T-cell (primary cell): ENCODE data around the gene FGD5. TPM values are rescaled to one million over a fixed set of nuclear protein-coding genes. Genes with fewer than 3 reads are reported as not detected.
A peak's percentile ranks its signal among the peaks of the same experiment; 100 is the strongest.

Source experiments
- ATAC-seq, 4 experiments: fragments of 200-7000 bp in 3 of 4; fragments of 150-1000 bp in 1 of 4; cut with Tn5 transposase; replicated peaks in 1 of 4; 1 replicate in 3 of 4; 2 replicates in 1 of 4; pipeline ENCODE4 v1.10.0; 2021; ENCODE audit warnings: moderate library complexity in 3 of 4, mild to moderate bottlenecking in 2 of 4, moderate number of reproducible peaks in 1 of 4
- CTCF ChIA-PET, 2 donors: fragments of 300-600 bp; sonication (Branson Sonifier 250); formaldehyde crosslinking; loops; one replicate each; lab custom pipeline; 2022; ENCODE audit warnings: antibody characterized with exemption in 2 of 2; lab: Charles Lee
- POLR2A ChIA-PET, 2 donors: fragments of 300-600 bp; sonication (Branson Sonifier 250); formaldehyde crosslinking; loops; one replicate each; lab custom pipeline; 2022; ENCODE audit warnings: antibody characterized with exemption in 2 of 2; lab: Charles Lee
- DNase-seq, 35 experiments: peaks; one replicate each; pipeline versions ENCODE4 v3.0.0 to v3.0.0-alpha.2; 2013 to 2023
- H3K27ac ChIP-seq: one replicate; pipeline ENCODE4 v1.5.1; 2013; ENCODE audit warnings: low read length
- H3K27me3 ChIP-seq, 2 experiments: replicated peaks in 1 of 2; 1 replicate in 1 of 2; 2 replicates in 1 of 2; pipeline versions ENCODE4 v1.6.1 to v1.7.0; 2013; ENCODE audit warnings: low read length in 1 of 2, mixed read lengths in 1 of 2; ENCODE audit not compliant: control insufficient read depth in 2 of 2, insufficient read depth in 2 of 2; ENCODE audit errors: extremely low read depth in 1 of 2
- H3K36me3 ChIP-seq, 2 donors: 1 replicate in 1 of 2; 2 replicates in 1 of 2; pipeline versions ENCODE4 v1.6.1 to v1.7.0; 2013; ENCODE audit warnings: low read length in 1 of 2; ENCODE audit not compliant: control insufficient read depth in 2 of 2, insufficient read depth in 1 of 2; ENCODE audit errors: extremely low read depth in 1 of 2
- H3K4me1 ChIP-seq, 2 experiments: 1 replicate in 1 of 2; 2 replicates in 1 of 2; pipeline versions ENCODE4 v1.6.1 to v1.7.0; 2013; ENCODE audit warnings: low read length in 2 of 2, mixed read lengths in 1 of 2; ENCODE audit not compliant: insufficient read depth in 2 of 2, control insufficient read depth in 1 of 2; ENCODE audit errors: extremely low read depth in 1 of 2
- H3K4me3 ChIP-seq, 2 donors: 1 replicate in 1 of 2; 2 replicates in 1 of 2; pipeline versions ENCODE4 v1.5.1 to v1.7.0; 2013; ENCODE audit warnings: mild to moderate bottlenecking in 2 of 2, low read length in 1 of 2, moderate library complexity in 1 of 2; ENCODE audit not compliant: control insufficient read depth in 1 of 2; ENCODE audit errors: extremely low read depth in 1 of 2
- H3K9me3 ChIP-seq: 2 replicates; pipeline ENCODE4 v1.7.0; 2013
- H3K27ac Mint-ChIP-seq, 2 donors: one replicate each; pipeline ENCODE4 v1.8.0; 2020 to 2021; ENCODE audit warnings: mild to moderate bottlenecking in 2 of 2, mixed read lengths in 2 of 2
- H3K27me3 Mint-ChIP-seq, 2 donors: one replicate each; pipeline ENCODE4 v1.8.0; 2021 to 2022; ENCODE audit warnings: mixed read lengths in 2 of 2
- H3K36me3 Mint-ChIP-seq: one replicate; pipeline ENCODE4 v1.8.0; 2021; ENCODE audit warnings: mixed read lengths
- H3K4me1 Mint-ChIP-seq, 3 donors: one replicate each; pipeline ENCODE4 v1.8.0; 2020 to 2022; ENCODE audit warnings: mixed read lengths in 3 of 3, mild to moderate bottlenecking in 1 of 3
- H3K4me3 Mint-ChIP-seq, 3 donors: one replicate each; pipeline ENCODE4 v1.8.0; 2020 to 2022; ENCODE audit warnings: mild to moderate bottlenecking in 3 of 3, mixed read lengths in 3 of 3, moderate library complexity in 3 of 3
- H3K9me3 Mint-ChIP-seq, 3 donors: one replicate each; pipeline ENCODE4 v1.8.0; 2020 to 2022; ENCODE audit warnings: mixed read lengths in 3 of 3
- WGBS: methylation state at CpG from one replicate; pipeline ENCODE4 v1.1.5; 2013; ENCODE audit warnings: missing lambda C conversion rate; ENCODE audit not compliant: insufficient coverage; 5-methylcytosine and 5-hydroxymethylcytosine counted together
- total RNA-seq, 35 experiments: library from RNA in 6 of 35; stranded (reverse) in 6 of 35; fragments of 120-200 nt in 1 of 35; gene quantifications; one replicate each; pipeline versions ENCODE4 v1.2.1 to v1.2.4 and lab custom pipeline; 2013 to 2026

FGD5 gene
- total RNA-seq, 5 donors from 2014 or later (not counting 1 experiment from before 2014, with no cell fraction given) = 0.13 to 0.53 (median 0.32) TPM; not detected in 2

DNA sequence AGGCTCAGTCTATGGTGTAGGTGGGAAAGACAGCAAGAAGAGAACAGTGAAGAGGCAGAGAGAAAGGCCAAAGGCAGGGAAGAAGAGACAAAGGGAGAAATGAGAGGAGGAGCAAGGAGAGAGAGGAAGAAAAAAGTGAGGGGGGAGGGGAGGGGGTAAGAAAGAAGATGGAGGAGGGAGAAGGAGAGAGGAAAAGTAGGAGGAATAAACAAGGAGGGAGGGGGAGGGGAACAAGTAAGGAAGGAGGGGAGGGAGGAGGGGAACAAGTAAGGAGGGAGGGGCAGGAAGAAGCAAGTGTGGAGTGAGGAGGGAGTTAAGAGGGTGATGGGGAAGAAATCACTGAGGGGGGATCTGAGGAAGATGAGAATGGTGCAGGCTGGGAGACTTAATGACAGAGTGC, 45.5 kb upstream of the FGD5 start:
- POLR2A ChIA-PET = no interaction called here
- CTCF ChIA-PET = no interaction called here
- H3K27me3 ChIP-seq = peaks cover 0 to 15% of the 10 kb centered on the region in 2 experiments
- ATAC-seq = no peak
- H3K4me1 ChIP-seq = no peaks in the 10 kb centered on the region
- Mint-ChIP-seq H3K27ac (no peak overlapping the region), H3K4me3 (no peak overlapping the region), H3K9me3 (peaks cover 0 to 4% (median 2%) of the 10 kb centered on the region in 3 donors), H3K4me1 (no peaks in the 10 kb centered on the region), H3K36me3 (no peaks in the 10 kb centered on the region), H3K27me3 (peaks cover 0 to 9% of the 10 kb centered on the region in 2 donors)
- no peak for DNase-seq
- no peaks in the 10 kb centered on the region for H3K9me3 ChIP-seq
- H3K27ac ChIP-seq = no peak overlapping the region
- no peaks in the 10 kb centered on the region for H3K36me3 ChIP-seq
- H3K4me3 ChIP-seq = no peak overlapping the region

DNA sequence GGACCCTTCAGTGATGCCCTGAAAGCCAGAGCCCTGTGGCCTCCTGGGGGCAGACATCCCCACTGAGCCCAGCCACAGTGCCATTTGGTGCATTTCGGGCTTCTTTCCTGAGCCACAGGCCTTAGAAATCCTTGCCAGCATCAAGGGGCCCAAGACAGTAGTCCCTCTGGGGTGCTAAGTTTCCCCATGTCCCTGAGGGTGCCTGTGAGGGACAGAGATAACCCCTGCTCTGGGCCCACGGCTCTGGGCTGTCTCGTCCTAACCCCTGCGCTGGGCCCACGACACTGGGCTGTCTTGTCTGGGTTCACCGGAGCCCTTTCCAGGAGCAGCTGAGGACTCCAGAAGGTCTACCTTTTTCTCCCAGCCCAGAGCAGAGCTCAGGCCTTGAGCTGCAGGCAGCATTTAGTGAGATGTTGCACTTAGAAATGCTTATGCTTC, 45.1 kb upstream of the FGD5 start:
- no peak for ATAC-seq
- DNase-seq = peak in 1 of 35 experiments; percentile 21
- H3K4me1 ChIP-seq = no peaks in the 10 kb centered on the region
- ChIA-PET CTCF (no interaction called here), POLR2A (no interaction called here)
- 87% methylated on average over 5 of the region's 6 CpGs for WGBS
- Mint-ChIP-seq H3K9me3 (peaks cover 0 to 9% (median 4%) of the 10 kb centered on the region in 3 donors), H3K36me3 (no peaks in the 10 kb centered on the region), H3K4me3 (no peak overlapping the region), H3K27ac (no peak overlapping the region), H3K27me3 (peaks cover 0 to 9% of the 10 kb centered on the region in 2 donors), H3K4me1 (no peaks in the 10 kb centered on the region)
- peaks cover 0 to 11% of the 10 kb centered on the region in 2 experiments for H3K27me3 ChIP-seq
- H3K9me3 ChIP-seq = no peaks in the 10 kb centered on the region
- no peak overlapping the region for H3K27ac ChIP-seq
- H3K4me3 ChIP-seq = no peak overlapping the region
- no peaks in the 10 kb centered on the region for H3K36me3 ChIP-seq

DNA sequence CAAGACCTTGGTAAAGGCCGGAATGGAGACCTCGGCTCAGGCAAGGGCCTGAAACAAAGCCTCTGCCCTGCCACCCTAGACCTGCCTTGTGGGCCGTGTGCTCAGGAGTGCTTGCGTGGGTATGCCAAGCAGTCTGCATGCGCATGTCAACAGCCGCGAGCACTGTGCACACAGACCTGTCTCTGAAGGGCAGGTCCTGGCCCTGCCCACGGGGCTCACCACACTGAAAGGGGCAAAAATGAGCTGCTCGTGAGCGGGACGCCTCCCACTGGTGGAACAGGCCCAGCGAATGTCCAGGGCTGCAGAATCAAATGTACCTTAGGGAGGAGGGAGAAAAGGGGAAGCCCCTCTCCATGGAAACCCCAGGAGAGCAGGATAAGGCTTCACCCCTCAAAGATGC, 44.3 kb upstream of the FGD5 start:
- Histone ChIP-seq H3K9me3 (no peaks in the 10 kb centered on the region), H3K4me1 (no peaks in the 10 kb centered on the region), H3K27me3 (peaks cover 0 to 11% of the 10 kb centered on the region in 2 experiments), H3K4me3 (no peak overlapping the region), H3K27ac (no peak overlapping the region), H3K36me3 (no peaks in the 10 kb centered on the region)
- peak in 1 of 35 experiments; percentile 17 for DNase-seq
- POLR2A ChIA-PET = no interaction called here
- Mint-ChIP-seq H3K9me3 (peaks cover 0 to 15% (median 11%) of the 10 kb centered on the region in 3 donors), H3K27ac (no peak overlapping the region), H3K36me3 (peaks cover 4% of the 10 kb centered on the region), H3K4me1 (no peaks in the 10 kb centered on the region), H3K4me3 (no peak overlapping the region), H3K27me3 (peaks cover 0 to 5% of the 10 kb centered on the region in 2 donors)
- 91% methylated on average over 7 of the region's 12 CpGs for WGBS
- CTCF ChIA-PET = no interaction called here
- no peak for ATAC-seq

DNA sequence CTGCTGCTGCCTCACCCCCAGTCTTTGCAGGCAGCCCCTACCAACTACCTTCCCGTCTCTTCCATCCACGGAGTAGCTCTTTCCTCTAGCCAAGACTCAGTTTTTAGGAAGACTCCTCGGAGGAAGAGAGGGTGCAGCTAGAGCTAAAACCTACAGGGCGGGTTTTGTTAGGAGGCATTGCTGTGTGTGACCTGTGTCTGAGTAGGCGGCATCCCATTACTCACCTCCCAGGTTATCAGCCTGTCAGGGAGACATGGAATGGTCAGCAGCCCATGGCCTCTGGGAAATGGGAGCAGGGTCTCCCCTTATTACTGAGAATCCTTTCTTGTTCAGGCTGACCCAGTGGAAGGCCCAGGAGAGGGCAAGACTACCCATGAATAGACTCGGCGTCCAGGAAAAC, 43.8 kb upstream of the FGD5 start:
- 83% methylated on average over 2 of the region's 7 CpGs for WGBS
- Histone ChIP-seq H3K9me3 (no peaks in the 10 kb centered on the region), H3K27me3 (peaks cover 0 to 8% of the 10 kb centered on the region in 2 experiments), H3K27ac (no peak overlapping the region), H3K36me3 (no peaks in the 10 kb centered on the region), H3K4me3 (no peak overlapping the region), H3K4me1 (no peaks in the 10 kb centered on the region)
- Mint-ChIP-seq H3K27ac (no peak overlapping the region), H3K27me3 (peaks cover 0 to 5% of the 10 kb centered on the region in 2 donors), H3K9me3 (peaks cover 0 to 15% (median 14%) of the 10 kb centered on the region in 3 donors), H3K4me3 (no peak overlapping the region), H3K4me1 (no peaks in the 10 kb centered on the region), H3K36me3 (peaks cover 4% of the 10 kb centered on the region)
- ATAC-seq = no peak
- ChIA-PET CTCF (no interaction called here), POLR2A (no interaction called here)
- no peak for DNase-seq

DNA sequence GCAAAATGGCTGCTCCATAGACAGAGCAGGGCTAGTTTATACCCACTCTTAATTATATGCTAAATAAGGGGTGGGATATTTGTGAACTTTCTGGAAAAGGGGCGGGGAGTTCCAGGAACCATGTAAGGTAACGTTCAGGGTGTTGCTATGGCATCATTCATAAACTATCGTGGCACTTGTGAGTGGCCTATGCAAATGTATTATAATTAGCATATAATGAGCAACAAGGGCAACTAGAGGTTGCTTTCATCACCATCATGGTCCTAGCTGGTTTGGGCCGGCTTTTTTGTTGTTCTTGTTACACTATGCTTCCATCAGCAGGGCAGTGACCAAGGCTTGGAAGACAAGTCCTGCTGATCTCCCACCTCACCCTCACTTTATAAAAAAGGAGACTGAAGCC, 43.2 kb upstream of the FGD5 start:
- DNase-seq (no peak), ATAC-seq (no peak)
- Mint-ChIP-seq H3K27ac (no peak overlapping the region), H3K9me3 (peaks cover 0 to 15% (median 14%) of the 10 kb centered on the region in 3 donors), H3K4me3 (no peak overlapping the region), H3K4me1 (no peaks in the 10 kb centered on the region), H3K27me3 (peaks cover 0 to 5% of the 10 kb centered on the region in 2 donors), H3K36me3 (peaks cover 4% of the 10 kb centered on the region)
- CTCF ChIA-PET = no interaction called here
- Histone ChIP-seq H3K4me3 (no peak overlapping the region), H3K27ac (no peak overlapping the region), H3K9me3 (no peaks in the 10 kb centered on the region), H3K4me1 (no peaks in the 10 kb centered on the region), H3K27me3 (peaks cover 0 to 7% of the 10 kb centered on the region in 2 experiments), H3K36me3 (no peaks in the 10 kb centered on the region)
- POLR2A ChIA-PET = no interaction called here
- no CpG with 5 or more reads among the region's 4 CpGs for WGBS

DNA sequence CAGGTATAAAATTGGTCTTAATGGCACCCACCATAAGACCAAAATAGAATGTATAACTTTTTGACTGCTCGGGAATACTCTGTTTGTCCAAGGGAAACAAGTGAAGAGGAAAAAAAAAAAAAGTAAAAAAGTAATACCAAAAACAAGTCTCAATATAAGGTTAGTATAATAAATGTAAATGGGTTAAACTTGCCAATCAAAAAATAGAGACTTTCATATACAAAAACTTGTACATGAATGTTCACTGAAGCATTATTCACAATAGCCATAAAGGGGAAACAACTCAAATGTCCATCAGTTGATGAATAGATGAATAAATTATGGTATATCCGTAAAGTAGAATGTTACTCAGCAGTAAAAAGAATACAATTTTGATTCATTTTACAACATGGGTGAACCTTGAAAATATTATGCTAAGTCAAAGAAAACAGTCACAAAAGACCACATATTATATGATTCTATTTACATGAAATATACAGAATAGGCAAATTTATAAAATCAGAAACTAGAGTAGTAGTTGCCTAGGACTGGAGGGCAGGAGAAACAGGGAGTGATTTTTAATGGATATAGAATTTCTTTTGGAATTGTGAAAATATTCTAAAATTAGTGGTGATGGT, 39.6 kb upstream of the FGD5 start:
- Mint-ChIP-seq H3K4me1 (no peaks in the 10 kb centered on the region), H3K9me3 (peaks cover 0 to 15% (median 14%) of the 10 kb centered on the region in 3 donors), H3K36me3 (peaks cover 4% of the 10 kb centered on the region), H3K27ac (no peak overlapping the region), H3K27me3 (peaks cover 5 to 7% of the 10 kb centered on the region in 2 donors), H3K4me3 (no peak overlapping the region)
- H3K36me3 ChIP-seq = no peaks in the 10 kb centered on the region
- no CpG with 5 or more reads among the region's 2 CpGs for WGBS
- H3K27ac ChIP-seq = no peak overlapping the region
- ChIA-PET POLR2A (no interaction called here), CTCF (no interaction called here)
- DNase-seq (no peak), ATAC-seq (no peak)
- H3K9me3 ChIP-seq = no peaks in the 10 kb centered on the region
- peaks cover 0 to 16% of the 10 kb centered on the region in 2 experiments for H3K27me3 ChIP-seq
- H3K4me1 ChIP-seq = no peaks in the 10 kb centered on the region
- H3K4me3 ChIP-seq = no peak overlapping the region
